ENCODE data around the gene RASGRP4. TPM values are rescaled to one million over a fixed set of nuclear protein-coding genes. Genes with fewer than 3 reads are reported as not detected.

RASGRP4 gene
- total and polyA plus RNA-seq, 10 of the 15 experiments (the other 5 are each of a cell fraction or from before 2014, with no cell fraction given) = 0.24 to 7.4 (median 3.3) TPM

DNA sequence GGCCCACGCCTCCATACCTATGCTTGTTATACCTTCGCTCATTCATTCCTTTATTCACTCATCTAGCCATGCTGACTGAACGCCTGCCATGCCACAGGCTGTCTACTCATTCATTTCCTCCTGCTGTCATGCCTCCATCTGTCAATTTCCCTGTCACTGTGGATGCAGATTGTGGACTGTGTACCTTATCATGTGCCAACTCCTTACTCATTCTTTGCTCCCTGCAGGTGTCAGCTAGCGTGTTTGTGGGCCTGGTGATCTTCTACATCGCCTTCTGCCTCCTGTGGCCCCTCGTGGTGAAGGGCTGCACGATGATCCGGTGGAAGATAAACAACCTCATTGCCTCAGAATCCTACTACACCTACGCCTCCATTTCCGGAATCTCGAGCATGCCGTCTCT, 55.7 kb downstream of the RASGRP4 start:
- H3K79me2 ChIP-seq (ENCODE audit: control insufficient read depth, insufficient read depth, low read length) = peaks cover 7% of the 10 kb centered on the region
- no peaks in the 10 kb centered on the region for H4K20me1 ChIP-seq (ENCODE audit: control insufficient read depth, insufficient read depth)
- WGBS (ENCODE audit: insufficient coverage, insufficient replicate concordance, low lambda C conversion rate, missing lambda C conversion rate) = 23% methylated on average over 12 of the region's 12 CpGs
- POLR2A ChIA-PET = no interaction called here
- H3K4me3 ChIP-seq = no peak overlapping the region
- H3K27ac ChIP-seq (ENCODE audit: control insufficient read depth, insufficient read depth) = no peak overlapping the region
- peaks cover 0 to 2% of the 10 kb centered on the region in 2 experiments; a peak in 1 of 4 replicates for H3K27me3 ChIP-seq (replicated peaks in 1 of 2; ENCODE audit: control insufficient read depth in 2 of 2, insufficient read depth in 2 of 2, low read length in 1 of 2)
- no peak overlapping the region for H3K4me2 ChIP-seq (ENCODE audit: control insufficient read depth, insufficient read depth)
- H3K9me3 ChIP-seq (replicated peaks; ENCODE audit: control insufficient read depth, insufficient read depth, low read length) = no peaks in the 10 kb centered on the region
- TF ChIP-seq, protein P1, sequence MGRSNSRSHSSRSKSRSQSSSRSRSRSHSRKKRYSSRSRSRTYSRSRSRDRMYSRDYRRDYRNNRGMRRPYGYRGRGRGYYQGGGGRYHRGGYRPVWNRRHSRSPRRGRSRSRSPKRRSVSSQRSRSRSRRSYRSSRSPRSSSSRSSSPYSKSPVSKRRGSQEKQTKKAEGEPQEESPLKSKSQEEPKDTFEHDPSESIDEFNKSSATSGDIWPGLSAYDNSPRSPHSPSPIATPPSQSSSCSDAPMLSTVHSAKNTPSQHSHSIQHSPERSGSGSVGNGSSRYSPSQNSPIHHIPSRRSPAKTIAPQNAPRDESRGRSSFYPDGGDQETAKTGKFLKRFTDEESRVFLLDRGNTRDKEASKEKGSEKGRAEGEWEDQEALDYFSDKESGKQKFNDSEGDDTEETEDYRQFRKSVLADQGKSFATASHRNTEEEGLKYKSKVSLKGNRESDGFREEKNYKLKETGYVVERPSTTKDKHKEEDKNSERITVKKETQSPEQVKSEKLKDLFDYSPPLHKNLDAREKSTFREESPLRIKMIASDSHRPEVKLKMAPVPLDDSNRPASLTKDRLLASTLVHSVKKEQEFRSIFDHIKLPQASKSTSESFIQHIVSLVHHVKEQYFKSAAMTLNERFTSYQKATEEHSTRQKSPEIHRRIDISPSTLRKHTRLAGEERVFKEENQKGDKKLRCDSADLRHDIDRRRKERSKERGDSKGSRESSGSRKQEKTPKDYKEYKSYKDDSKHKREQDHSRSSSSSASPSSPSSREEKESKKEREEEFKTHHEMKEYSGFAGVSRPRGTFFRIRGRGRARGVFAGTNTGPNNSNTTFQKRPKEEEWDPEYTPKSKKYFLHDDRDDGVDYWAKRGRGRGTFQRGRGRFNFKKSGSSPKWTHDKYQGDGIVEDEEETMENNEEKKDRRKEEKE (IDR thresholded peaks at IDR 0.05) = no peak
- TF ChIP-seq JUND (IDR thresholded peaks at IDR 0.05; ENCODE audit: low read depth, low read length) (no peak), HCFC1 (IDR thresholded peaks at IDR 0.05; ENCODE audit: low read length) (no peak)
- SMC1A ChIA-PET (ENCODE audit: uncharacterized antibody, unreplicated experiment) = no interaction called here
- DNase-seq (ENCODE audit: low read depth, low spot score) = no peak
- RAD21 ChIA-PET (ENCODE audit: unreplicated experiment) = no interaction called here
- no peaks in the 10 kb centered on the region; the same call in 1 of the 2 replicates for H3K4me1 ChIP-seq (ENCODE audit: control insufficient read depth, insufficient read depth, low read length)
- FAIRE-seq = no peak
- intact Hi-C loops (cut with micrococcal nuclease; ENCODE audit: unreplicated experiment) = no loop called here
- CTCF ChIA-PET = no interaction called here
- no peaks in the 10 kb centered on the region for H3K36me3 ChIP-seq (ENCODE audit: control insufficient read depth in 2 of 2, insufficient read depth in 2 of 2, low read length in 1 of 2)
- no peak overlapping the region for H3K9ac ChIP-seq (ENCODE audit: control insufficient read depth, insufficient read depth, low read length)
- no TSS peak for BruUV-seq (replicated peaks)
- H2AFZ ChIP-seq (ENCODE audit: control insufficient read depth, low read depth, low read length) = no peak overlapping the region
- ATAC-seq = no peak
- in situ Hi-C loops (cut with MboI) = loop anchor here (5.0 kb wide), 1 partner anchor 33 kb away; the partner anchor contains the start of gene CATSPERG

DNA sequence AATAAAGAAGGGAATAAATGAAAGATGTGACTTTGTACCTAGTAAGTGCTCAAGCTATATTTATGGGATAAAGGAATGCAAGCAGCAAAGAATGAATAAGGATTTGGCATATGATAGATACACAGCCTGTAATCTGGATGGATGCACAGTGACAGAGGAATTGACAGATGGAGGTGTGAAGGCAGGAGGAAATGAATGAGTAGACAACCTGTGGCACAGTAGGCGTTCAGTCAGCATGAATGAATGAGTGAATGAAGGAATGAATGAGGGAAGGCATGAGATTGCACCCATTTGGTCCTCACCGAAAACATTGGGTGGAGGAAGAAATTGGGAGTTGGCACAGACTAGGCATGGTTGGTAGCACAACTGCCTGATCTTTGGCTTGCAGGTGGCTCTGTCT, 56.4 kb downstream of the RASGRP4 start:
- Histone ChIP-seq H2AFZ (ENCODE audit: control insufficient read depth, low read depth, low read length) (no peak overlapping the region), H3K4me1 (ENCODE audit: control insufficient read depth, insufficient read depth, low read length) (no peaks in the 10 kb centered on the region; the same call in 1 of the 2 replicates), H3K4me3 (no peak overlapping the region), H3K9me3 (replicated peaks; ENCODE audit: control insufficient read depth, insufficient read depth, low read length) (no peaks in the 10 kb centered on the region), H3K79me2 (ENCODE audit: control insufficient read depth, insufficient read depth, low read length) (peaks cover under 1% of the 10 kb centered on the region; the same call in 1 of the 2 replicates), H3K36me3 (ENCODE audit: control insufficient read depth in 2 of 2, insufficient read depth in 2 of 2, low read length in 1 of 2) (no peaks in the 10 kb centered on the region), H3K9ac (ENCODE audit: control insufficient read depth, insufficient read depth, low read length) (no peak overlapping the region), H3K4me2 (ENCODE audit: control insufficient read depth, insufficient read depth) (no peak overlapping the region), H4K20me1 (ENCODE audit: control insufficient read depth, insufficient read depth) (no peaks in the 10 kb centered on the region), H3K27me3 (replicated peaks in 1 of 2; ENCODE audit: control insufficient read depth in 2 of 2, insufficient read depth in 2 of 2, low read length in 1 of 2) (peaks cover 0 to 4% of the 10 kb centered on the region in 2 experiments; a peak in 2 of 4 replicates), H3K27ac (ENCODE audit: control insufficient read depth, insufficient read depth) (no peak overlapping the region)
- DNase-seq (ENCODE audit: low read depth, low spot score) = no peak
- no peak for FAIRE-seq
- in situ Hi-C loops (cut with MboI) = no loop called here
- ChIA-PET RAD21 (ENCODE audit: unreplicated experiment) (no interaction called here), POLR2A (no interaction called here), SMC1A (ENCODE audit: uncharacterized antibody, unreplicated experiment) (no interaction called here), CTCF (no interaction called here)
- intact Hi-C loops (cut with micrococcal nuclease; ENCODE audit: unreplicated experiment) = no loop called here
- ATAC-seq = no peak
- no TSS peak for BruUV-seq (replicated peaks)
- 54% methylated on average over 2 of the region's 2 CpGs for WGBS (ENCODE audit: insufficient coverage, insufficient replicate concordance, low lambda C conversion rate, missing lambda C conversion rate)
- TF ChIP-seq, protein P2, sequence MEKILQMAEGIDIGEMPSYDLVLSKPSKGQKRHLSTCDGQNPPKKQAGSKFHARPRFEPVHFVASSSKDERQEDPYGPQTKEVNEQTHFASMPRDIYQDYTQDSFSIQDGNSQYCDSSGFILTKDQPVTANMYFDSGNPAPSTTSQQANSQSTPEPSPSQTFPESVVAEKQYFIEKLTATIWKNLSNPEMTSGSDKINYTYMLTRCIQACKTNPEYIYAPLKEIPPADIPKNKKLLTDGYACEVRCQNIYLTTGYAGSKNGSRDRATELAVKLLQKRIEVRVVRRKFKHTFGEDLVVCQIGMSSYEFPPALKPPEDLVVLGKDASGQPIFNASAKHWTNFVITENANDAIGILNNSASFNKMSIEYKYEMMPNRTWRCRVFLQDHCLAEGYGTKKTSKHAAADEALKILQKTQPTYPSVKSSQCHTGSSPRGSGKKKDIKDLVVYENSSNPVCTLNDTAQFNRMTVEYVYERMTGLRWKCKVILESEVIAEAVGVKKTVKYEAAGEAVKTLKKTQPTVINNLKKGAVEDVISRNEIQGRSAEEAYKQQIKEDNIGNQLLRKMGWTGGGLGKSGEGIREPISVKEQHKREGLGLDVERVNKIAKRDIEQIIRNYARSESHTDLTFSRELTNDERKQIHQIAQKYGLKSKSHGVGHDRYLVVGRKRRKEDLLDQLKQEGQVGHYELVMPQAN (conservative IDR thresholded peaks at IDR 0.05) = no peak
- TF ChIP-seq, protein P3, sequence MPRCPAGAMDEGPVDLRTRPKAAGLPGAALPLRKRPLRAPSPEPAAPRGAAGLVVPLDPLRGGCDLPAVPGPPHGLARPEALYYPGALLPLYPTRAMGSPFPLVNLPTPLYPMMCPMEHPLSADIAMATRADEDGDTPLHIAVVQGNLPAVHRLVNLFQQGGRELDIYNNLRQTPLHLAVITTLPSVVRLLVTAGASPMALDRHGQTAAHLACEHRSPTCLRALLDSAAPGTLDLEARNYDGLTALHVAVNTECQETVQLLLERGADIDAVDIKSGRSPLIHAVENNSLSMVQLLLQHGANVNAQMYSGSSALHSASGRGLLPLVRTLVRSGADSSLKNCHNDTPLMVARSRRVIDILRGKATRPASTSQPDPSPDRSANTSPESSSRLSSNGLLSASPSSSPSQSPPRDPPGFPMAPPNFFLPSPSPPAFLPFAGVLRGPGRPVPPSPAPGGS (IDR thresholded peaks at IDR 0.05; ENCODE audit: borderline replicate concordance, insufficient read depth, low read depth, low read length, poor library complexity, severe bottlenecking) = no peak
- TF ChIP-seq, protein P4, sequence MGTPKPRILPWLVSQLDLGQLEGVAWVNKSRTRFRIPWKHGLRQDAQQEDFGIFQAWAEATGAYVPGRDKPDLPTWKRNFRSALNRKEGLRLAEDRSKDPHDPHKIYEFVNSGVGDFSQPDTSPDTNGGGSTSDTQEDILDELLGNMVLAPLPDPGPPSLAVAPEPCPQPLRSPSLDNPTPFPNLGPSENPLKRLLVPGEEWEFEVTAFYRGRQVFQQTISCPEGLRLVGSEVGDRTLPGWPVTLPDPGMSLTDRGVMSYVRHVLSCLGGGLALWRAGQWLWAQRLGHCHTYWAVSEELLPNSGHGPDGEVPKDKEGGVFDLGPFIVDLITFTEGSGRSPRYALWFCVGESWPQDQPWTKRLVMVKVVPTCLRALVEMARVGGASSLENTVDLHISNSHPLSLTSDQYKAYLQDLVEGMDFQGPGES (IDR thresholded peaks at IDR 0.05) = no peak
- TF ChIP-seq, protein P5, sequence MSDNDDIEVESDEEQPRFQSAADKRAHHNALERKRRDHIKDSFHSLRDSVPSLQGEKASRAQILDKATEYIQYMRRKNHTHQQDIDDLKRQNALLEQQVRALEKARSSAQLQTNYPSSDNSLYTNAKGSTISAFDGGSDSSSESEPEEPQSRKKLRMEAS (IDR thresholded peaks at IDR 0.05; ENCODE audit: low read depth, low read length) = no peak

Measured in GM12878 (cell line).